HG03432 (cell line): ENCODE measurements around the gene ABCF1.
A peak's percentile ranks its signal among the peaks of the same experiment; 100 is the strongest.

Experiments used
- ATAC-seq: cut with Tn5 transposase; IDR thresholded peaks from one replicate; pipeline ENCODE4 v1.9.1; 2021; ENCODE audit warnings: mild to moderate bottlenecking, moderate library complexity; ENCODE audit not compliant: unreplicated experiment

The ABCF1 gene

DNA sequence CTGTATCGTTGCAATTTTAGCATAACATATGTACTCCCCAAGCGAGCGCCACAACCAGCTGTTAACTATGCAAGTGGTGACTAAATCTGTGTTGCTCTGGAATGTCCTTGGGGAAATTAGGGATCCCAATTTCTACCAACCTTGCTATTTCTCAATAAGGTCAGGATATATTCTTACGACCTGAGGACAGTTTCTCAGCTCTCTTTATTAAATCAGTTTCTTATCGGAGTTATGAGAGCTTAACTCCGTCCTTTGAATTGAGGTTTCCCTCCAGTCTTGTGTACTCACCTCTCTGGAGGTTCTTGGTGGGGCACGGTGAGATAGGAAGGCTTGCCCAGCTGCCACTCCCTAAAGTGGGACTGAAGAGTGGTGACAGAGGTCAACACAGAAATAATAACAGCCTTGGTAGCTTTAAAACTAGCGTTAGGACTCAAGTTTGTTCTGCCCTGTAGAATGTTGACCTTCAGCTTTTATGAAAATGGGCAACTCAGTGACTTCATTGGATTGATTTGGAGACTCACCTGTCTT lies 47.1 kb downstream of the ABCF1 start:
- no peak for ATAC-seq

DNA sequence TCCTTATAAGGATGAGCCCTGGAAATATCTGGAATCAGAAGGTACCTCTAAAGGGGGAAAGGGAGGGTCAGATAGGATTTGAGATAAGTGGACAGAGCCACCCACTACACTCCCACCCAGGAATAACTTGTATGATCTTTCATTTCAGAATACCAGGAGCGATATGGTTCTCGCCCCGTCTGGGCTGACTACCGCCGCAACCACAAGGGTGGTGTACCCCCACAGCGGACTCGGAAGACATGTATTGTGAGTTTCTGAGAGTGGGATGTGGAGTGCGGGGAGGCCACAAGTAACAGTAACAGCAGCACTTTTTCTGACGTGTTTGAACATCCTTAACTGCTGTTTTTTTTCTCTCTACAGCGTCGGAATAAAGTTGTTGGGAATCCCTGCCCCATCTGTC lies 48.3 kb downstream of the ABCF1 start:
- no peak for ATAC-seq

DNA sequence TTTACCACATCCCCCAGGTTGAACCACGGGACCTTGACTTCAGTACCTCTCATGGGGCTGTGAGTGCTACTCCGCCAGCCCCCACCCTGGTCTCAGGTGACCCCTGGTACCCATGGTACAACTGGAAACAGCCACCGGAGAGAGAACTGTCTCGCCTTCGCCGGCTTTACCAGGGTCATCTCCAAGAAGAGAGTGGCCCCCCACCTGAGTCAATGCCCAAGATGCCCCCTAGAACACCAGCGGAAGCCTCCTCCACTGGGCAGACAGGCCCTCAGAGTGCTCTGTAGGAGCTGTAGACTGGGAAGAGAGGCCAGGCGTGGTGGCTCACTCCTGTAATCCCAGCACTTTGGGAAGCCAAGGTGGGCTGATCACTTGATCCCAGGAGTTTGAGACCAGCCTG lies 54.3 kb downstream of the ABCF1 start:
- ATAC-seq = no peak

- ATAC-seq = peak; percentile 90
These were observed 55.5 kb downstream of the ABCF1 start, which contains the start of gene ATAT1 for GRCh38 chr6:30626484-30627366. TSS of gene ATAT1 (plus strand) at chr6:30626874.

- no peak for ATAC-seq
These were observed 64.6 kb downstream of the ABCF1 start for GRCh38 chr6:30635834-30636233.

DNA sequence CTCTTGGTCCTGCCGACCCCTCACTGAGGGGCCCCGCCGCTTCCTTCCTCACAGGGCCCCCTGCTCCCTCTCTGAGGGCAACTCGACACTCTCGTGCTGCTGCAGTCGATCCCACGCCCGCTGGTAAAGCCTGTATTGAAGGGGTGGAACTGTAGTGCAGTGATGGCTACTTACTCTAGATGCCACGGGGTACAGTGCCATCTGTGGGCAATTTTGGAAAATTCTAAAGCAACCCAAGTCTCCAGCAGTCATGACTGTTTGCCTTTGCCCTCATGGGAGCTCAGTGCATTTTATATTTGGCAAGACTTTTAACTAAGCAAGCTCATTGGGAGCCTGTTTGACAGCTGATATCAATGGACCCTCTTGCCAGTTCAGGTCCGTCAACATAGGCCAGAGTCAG lies 69.2 kb downstream of the ABCF1 start:
- ATAC-seq = no peak

DNA sequence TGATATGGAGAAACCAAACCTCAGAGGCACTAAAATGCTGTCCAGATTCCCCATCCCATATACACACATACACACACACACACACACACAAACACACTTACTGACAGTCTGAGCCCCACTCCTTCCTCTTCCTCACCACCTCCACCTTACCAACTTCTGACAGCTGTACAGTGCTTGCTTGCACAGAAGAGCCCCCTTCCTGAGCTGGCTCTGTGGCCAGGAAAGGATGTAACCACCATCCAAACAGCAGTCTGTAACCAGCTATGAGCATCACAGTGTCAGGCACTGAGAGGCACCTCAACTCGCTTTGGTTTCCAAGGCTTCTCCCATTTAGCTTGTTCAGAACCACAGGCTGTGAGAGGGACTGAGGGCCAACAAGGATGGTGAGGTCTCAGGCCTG lies 69.8 kb downstream of the ABCF1 start:
- ATAC-seq = no peak
